Measurements from ENCODE around the gene COL6A1. TPM values are rescaled to one million over a fixed set of nuclear protein-coding genes. Genes with fewer than 3 reads are reported as not detected.
A peak's percentile ranks its signal among the peaks of the same experiment; 100 is the strongest.

The COL6A1 gene
- total and polyA plus RNA-seq, 2 of the 13 experiments (the other 11 are each of a cell fraction or from before 2014, with no cell fraction given): 3.1 to 4.8 TPM

DNA sequence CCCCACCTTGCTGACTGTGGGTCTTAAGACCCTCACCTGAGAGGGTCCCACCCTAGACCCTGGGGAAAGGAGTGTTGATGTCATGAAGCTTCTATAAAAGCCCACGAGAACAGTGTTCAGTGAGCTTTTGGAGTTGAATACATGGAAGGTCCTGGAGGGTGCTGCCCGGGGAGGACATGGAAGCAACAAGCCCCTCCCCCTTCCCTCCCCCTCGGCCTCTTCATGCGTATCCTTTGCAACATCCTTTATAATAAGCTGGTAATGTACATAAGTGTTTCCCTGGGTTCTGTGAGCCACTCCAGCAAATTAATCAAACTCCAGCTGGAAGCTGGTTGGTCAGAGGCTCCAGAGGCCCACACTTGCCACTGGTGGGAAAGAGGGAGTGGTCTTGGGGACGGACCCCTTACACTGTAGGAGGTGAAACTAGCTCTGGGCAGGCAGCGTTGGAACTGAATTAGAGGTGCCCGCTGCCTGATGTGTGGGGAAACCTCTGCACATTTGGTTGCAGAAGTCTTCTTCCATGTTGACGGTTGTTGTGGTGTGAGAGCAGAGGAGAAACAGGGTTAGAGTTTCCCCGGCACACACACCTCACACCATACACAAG, 14.7 kb upstream of the COL6A1 start:
- BruUV-seq (replicated peaks): no TSS peak
- peaks cover 4 to 13% of the 10 kb centered on the region in 2 experiments; a peak in 3 of 5 replicates for H3K27me3 ChIP-seq (ENCODE audit: control insufficient read depth in 1 of 2, insufficient read depth in 2 of 2, low read length in 2 of 2)
- ChIA-PET CTCF (ENCODE audit: low intra/inter-chr PET ratio, low total read pairs) (no interaction called here), POLR2A (no interaction called here)
- intact Hi-C loops (cut with micrococcal nuclease; ENCODE audit: unreplicated experiment) (no loop called here), in situ Hi-C loops (cut with HindIII; ENCODE audit: extremely low pct_ligation_motif_present, low pct_unique_long_range_greater_than_20kb) (no loop called here)
- no peaks in the 10 kb centered on the region for H3K36me3 ChIP-seq (replicated peaks in 1 of 2; ENCODE audit: control insufficient read depth in 1 of 2, insufficient read depth in 2 of 2, low read length in 2 of 2)
- H3K4me3 ChIP-seq (replicated peaks in 1 of 3; ENCODE audit: insufficient read depth in 1 of 3, low read depth in 2 of 3, low read length in 3 of 3): no peak overlapping the region
- H2AFZ ChIP-seq (ENCODE audit: low read length): no peak overlapping the region
- H3K4me1 ChIP-seq (ENCODE audit: insufficient read depth, low read length): peaks cover 19% of the 10 kb centered on the region
- H3K79me2 ChIP-seq (ENCODE audit: insufficient read depth, low read length): no peaks in the 10 kb centered on the region
- H3K9me3 ChIP-seq (ENCODE audit: low read length): peaks cover 4% of the 10 kb centered on the region; the same call in 1 of the 2 replicates
- no peak overlapping the region for H3K9ac ChIP-seq (ENCODE audit: insufficient read depth, low read depth, low read length)
- FAIRE-seq (no peak), ATAC-seq (no peak), DNase-seq (ENCODE audit: low spot score) (no peak)
- TF ChIP-seq RBAK (CRISPR knock-in tag; IDR thresholded peaks at IDR 0.05) (no peak), ZBTB3 (CRISPR knock-in tag; IDR thresholded peaks at IDR 0.05; ENCODE audit: borderline replicate concordance, low read depth) (no peak), ZNF367 (CRISPR knock-in tag; IDR thresholded peaks at IDR 0.05; ENCODE audit: borderline replicate concordance) (no peak), KLF6 (CRISPR knock-in tag; IDR thresholded peaks at IDR 0.05) (no peak)
- H4K20me1 ChIP-seq (ENCODE audit: insufficient read depth, low read length): no peaks in the 10 kb centered on the region
- 29% methylated on average over 9 of the region's 9 CpGs for WGBS (ENCODE audit: low lambda C conversion rate)
- no peak overlapping the region for H3K4me2 ChIP-seq (ENCODE audit: low read depth, low read length)
- no peak overlapping the region for H3K27ac ChIP-seq (ENCODE audit: extremely low read length, insufficient read depth, low read length)

DNA sequence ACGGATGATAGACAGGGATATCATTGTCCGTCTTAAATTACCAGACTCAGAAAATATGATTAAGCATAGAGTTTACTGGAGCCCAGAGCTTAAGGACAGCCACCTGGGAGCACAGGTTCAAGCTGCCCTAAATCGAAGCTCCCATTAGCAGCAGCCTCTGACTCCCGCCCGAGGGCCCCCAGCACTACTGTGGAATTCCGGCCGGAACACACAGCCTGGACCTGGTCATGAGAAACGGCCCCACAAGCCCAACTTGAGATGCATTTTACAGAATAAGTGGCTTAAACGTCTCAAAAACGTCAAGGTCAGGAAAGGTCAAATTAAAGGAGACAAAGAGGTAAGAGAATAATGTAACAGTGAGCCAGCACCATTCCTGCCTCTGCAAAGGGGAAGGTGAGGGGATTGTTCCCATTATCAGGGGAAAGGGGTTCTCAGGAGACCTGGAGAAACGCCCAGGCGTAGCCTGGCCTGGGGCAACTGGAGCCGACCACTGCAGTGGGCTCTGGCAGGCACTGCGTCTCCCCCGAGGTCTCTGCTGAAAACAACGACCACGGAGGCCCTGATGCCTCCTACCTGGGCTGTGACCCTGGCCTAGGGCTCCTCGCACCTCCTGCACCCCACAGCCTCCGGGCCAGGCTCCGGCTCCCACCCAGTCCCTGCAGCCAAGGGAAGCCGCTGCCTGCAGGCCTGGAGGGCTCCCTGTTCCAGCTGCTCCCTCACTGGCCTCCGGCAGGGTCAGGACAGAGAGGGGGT, 11.5 kb upstream of the COL6A1 start:
- peak; percentile 26 for ATAC-seq
- intact Hi-C loops (cut with micrococcal nuclease; ENCODE audit: unreplicated experiment): loop anchor here (5.0 to 10.0 kb wide), 2 partner anchors 177 to 225 kb away; no protein-coding TSS in a partner anchor
- Histone ChIP-seq H2AFZ (ENCODE audit: low read length) (no peak overlapping the region), H3K4me3 (replicated peaks in 1 of 3; ENCODE audit: insufficient read depth in 1 of 3, low read depth in 2 of 3, low read length in 3 of 3) (peak overlapping the region in 1 of 3 experiments; percentile 47; a peak in 1 of 6 replicates), H4K20me1 (ENCODE audit: insufficient read depth, low read length) (no peaks in the 10 kb centered on the region), H3K79me2 (ENCODE audit: insufficient read depth, low read length) (no peaks in the 10 kb centered on the region), H3K27me3 (ENCODE audit: control insufficient read depth in 1 of 2, insufficient read depth in 2 of 2, low read length in 2 of 2) (peaks cover 19 to 43% of the 10 kb centered on the region in 2 experiments), H3K4me1 (ENCODE audit: insufficient read depth, low read length) (peaks cover 39% of the 10 kb centered on the region), H3K27ac (ENCODE audit: extremely low read length, insufficient read depth, low read length) (no peak overlapping the region), H3K4me2 (ENCODE audit: low read depth, low read length) (peak overlapping the region; percentile 61), H3K36me3 (replicated peaks in 1 of 2; ENCODE audit: control insufficient read depth in 1 of 2, insufficient read depth in 2 of 2, low read length in 2 of 2) (no peaks in the 10 kb centered on the region), H3K9ac (ENCODE audit: insufficient read depth, low read depth, low read length) (peak overlapping the region; percentile 35; the same call in 1 of the 2 replicates), H3K9me3 (ENCODE audit: low read length) (no peaks in the 10 kb centered on the region)
- POLR2A ChIA-PET: no interaction called here
- DNase-seq (ENCODE audit: low spot score): no peak
- WGBS (ENCODE audit: low lambda C conversion rate): 40% methylated on average over 12 of the region's 22 CpGs
- FAIRE-seq: no peak
- BruUV-seq (replicated peaks): no TSS peak
- CTCF ChIA-PET (ENCODE audit: low intra/inter-chr PET ratio, low total read pairs): no interaction called here
- in situ Hi-C loops (cut with HindIII; ENCODE audit: extremely low pct_ligation_motif_present, low pct_unique_long_range_greater_than_20kb): loop anchor here (5.0 to 10.0 kb wide), 3 partner anchors 152 to 315 kb away; partner anchors contain the start of genes LSS, MCM3AP and YBEY
- TF ChIP-seq, protein P1, sequence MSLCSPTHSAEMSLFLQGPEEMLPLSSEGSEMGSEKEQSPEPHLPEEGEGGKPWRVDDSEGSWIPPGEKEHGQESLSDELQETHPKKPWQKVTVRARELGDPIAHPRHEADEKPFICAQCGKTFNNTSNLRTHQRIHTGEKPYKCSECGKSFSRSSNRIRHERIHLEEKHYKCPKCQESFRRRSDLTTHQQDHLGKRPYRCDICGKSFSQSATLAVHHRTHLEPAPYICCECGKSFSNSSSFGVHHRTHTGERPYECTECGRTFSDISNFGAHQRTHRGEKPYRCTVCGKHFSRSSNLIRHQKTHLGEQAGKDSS (CRISPR knock-in tag; IDR thresholded peaks at IDR 0.05; ENCODE audit: borderline replicate concordance, low read depth): no peak
- no peak for TF ChIP-seq ERF (CRISPR knock-in tag; IDR thresholded peaks at IDR 0.05)
- no peak for TF ChIP-seq ZFAT (CRISPR knock-in tag; conservative IDR thresholded peaks at IDR 0.05)
- no peak for TF ChIP-seq PRDM10 (CRISPR knock-in tag; IDR thresholded peaks at IDR 0.05; ENCODE audit: low read depth)
- no peak for TF ChIP-seq ZNF879 (CRISPR knock-in tag; IDR thresholded peaks at IDR 0.05)
- TF ChIP-seq GTF3A (CRISPR knock-in tag; conservative IDR thresholded peaks at IDR 0.05): no peak
- no peak for TF ChIP-seq ZNF451 (CRISPR knock-in tag; IDR thresholded peaks at IDR 0.05)
- TF ChIP-seq ZNF816 (CRISPR knock-in tag; IDR thresholded peaks at IDR 0.05; ENCODE audit: borderline replicate concordance): no peak
- TF ChIP-seq ZNF563 (CRISPR knock-in tag; IDR thresholded peaks at IDR 0.05): no peak

Measured in HepG2 (cell line).